Brain microvascular endothelial cell (primary cell): ENCODE data around the gene HAS3.
"Not testable (repeated sequence)": the region's sequence is repeated elsewhere in the genome, so short reads cannot be mapped to it uniquely, and the experiment has no call there.

Source experiments
- DNase-seq: peaks from one replicate; pipeline ENCODE4 v3.0.0-alpha.2; 2020
- H3K27ac ChIP-seq: fragments of 250-450 bp; sonication (Bioruptor Pico); 2 replicates; pipeline ENCODE4 v1.5.1; 2020; ENCODE audit warnings: mild to moderate bottlenecking, moderate library complexity
- H3K27me3 ChIP-seq: fragments of 250-450 bp; sonication (Bioruptor Pico); replicated peaks from 2 replicates; pipeline ENCODE4 v1.5.1; 2020; ENCODE audit warnings: mild to moderate bottlenecking
- H3K36me3 ChIP-seq: fragments of 250-450 bp; sonication (Bioruptor Pico); replicated peaks from 2 replicates; pipeline ENCODE4 v1.5.1; 2020; ENCODE audit warnings: mild to moderate bottlenecking
- H3K4me3 ChIP-seq: 2 replicates; pipeline ENCODE4 v1.5.1; 2011; ENCODE audit warnings: low read depth, mild to moderate bottlenecking, control low read depth, low read length, moderate library complexity
- CTCF ChIP-seq: IDR thresholded peaks from 2 replicates; pipeline ENCODE4 v1.5.1; 2011; ENCODE audit warnings: low read depth, mild to moderate bottlenecking, moderate library complexity, low read length, control low read depth, inconsistent platforms; ENCODE audit errors: missing control alignments
- in situ Hi-C: cut with HindIII; loops from 2 replicates; pipeline ENCODE4 v1.10.0; 2017; ENCODE audit warnings: low sequenced_read_pairs, low pct_ligation_motif_present

Gene HAS3

GRCh38 chr16:69133373-69133954 lies 28.0 kb downstream of the HAS3 start:
- H3K36me3 ChIP-seq, result peaks cover 16% of the 10 kb centered on the region
- no peaks in the 10 kb centered on the region for H3K27me3 ChIP-seq
- in situ Hi-C loops, result no loop called here
- TF ChIP-seq CTCF, result no peak
- peak overlapping the region; percentile 95 for H3K4me3 ChIP-seq
- H3K27ac ChIP-seq, result no peak overlapping the region
- no peak for DNase-seq

- in situ Hi-C loops, result no loop called here
- DNase-seq, result no peak
- Histone ChIP-seq H3K36me3 (peaks cover 51% of the 10 kb centered on the region), H3K27ac (no peak overlapping the region), H3K4me3 (no peak overlapping the region), H3K27me3 (no peaks in the 10 kb centered on the region)
- TF ChIP-seq CTCF, result no peak
These were observed 33.2 kb downstream of the HAS3 start for GRCh38 chr16:69138608-69139007.

- H3K27me3 ChIP-seq, DNase-seq, H3K27ac ChIP-seq, H3K4me3 ChIP-seq, in situ Hi-C loops: not testable (repeated sequence)
- peaks cover 56% of the 10 kb centered on the region for H3K36me3 ChIP-seq
These were observed 34.0 kb downstream of the HAS3 start for GRCh38 chr16:69139464-69139863.

GRCh38 chr16:69141014-69141413 lies 35.6 kb downstream of the HAS3 start:
- H3K36me3 ChIP-seq, result peaks cover 65% of the 10 kb centered on the region

GRCh38 chr16:69141936-69142335 lies 36.5 kb downstream of the HAS3 start:
- Histone ChIP-seq H3K27ac (no peak overlapping the region), H3K27me3 (no peaks in the 10 kb centered on the region), H3K4me3 (no peak overlapping the region), H3K36me3 (peaks cover 71% of the 10 kb centered on the region)
- TF ChIP-seq CTCF, result no peak
- DNase-seq, result no peak
- in situ Hi-C loops, result no loop called here

More at GRCh38 chr16:69141014-69141413, 35.6 kb downstream of the HAS3 start:
- Histone ChIP-seq H3K27me3 (no peaks in the 10 kb centered on the region), H3K27ac (no peak overlapping the region), H3K4me3 (no peak overlapping the region)
- DNase-seq, result no peak
- in situ Hi-C loops, result no loop called here
- TF ChIP-seq CTCF, result no peak

GRCh38 chr16:69143116-69143515 lies 37.7 kb downstream of the HAS3 start:
- DNase-seq, result no peak
- peak; percentile 26 for TF ChIP-seq CTCF
- H3K36me3 ChIP-seq, result peaks cover 66% of the 10 kb centered on the region
- in situ Hi-C loops, result no loop called here
- H3K27ac ChIP-seq, result no peak overlapping the region
- H3K27me3 ChIP-seq, result no peaks in the 10 kb centered on the region
- no peak overlapping the region for H3K4me3 ChIP-seq
